Endothelial cell of hepatic sinusoid (primary cell): Measurements from ENCODE around the gene SELENOF.
"Not testable (repeated sequence)": the region's sequence is repeated elsewhere in the genome, so short reads cannot be mapped to it uniquely, and the experiment has no call there.

Experiments used
- in situ Hi-C: cut with HindIII; loops from 2 replicates; pipeline ENCODE4 v1.10.0; 2017; ENCODE audit warnings: low sequenced_read_pairs

Gene SELENOF

GRCh38 chr1:86821956-86822355 lies 92.0 kb downstream of the SELENOF start:
- in situ Hi-C loops = no loop called here

- in situ Hi-C loops = not testable (repeated sequence)
Observed at GRCh38 chr1:86819970-86820369, 94.0 kb downstream of the SELENOF start.

- in situ Hi-C loops = not testable (repeated sequence)
Observed at GRCh38 chr1:86817246-86817826, 96.6 kb downstream of the SELENOF start.

- in situ Hi-C loops = not testable (repeated sequence)
Observed at GRCh38 chr1:86814118-86814517, 99.8 kb downstream of the SELENOF start.
